Loucy (cell line): ENCODE data around the gene UBL7.

Source experiments
- H2AFZ ChIP-seq: fragments of 200-600 bp; sonication (generic); 2 replicates; pipeline ENCODE4 v1.6.0; 2016; ENCODE audit warnings: antibody characterized with exemption, mild to moderate bottlenecking, low read length, moderate library complexity
- H3F3A ChIP-seq: fragments of 200-600 bp; 2 replicates; pipeline ENCODE4 v1.6.0; 2016; ENCODE audit warnings: antibody characterized with exemption, low read depth, mild to moderate bottlenecking
- H3K27me3 ChIP-seq: fragments of 200-600 bp; sonication (generic); 2 replicates; pipeline ENCODE4 v1.6.1; 2014; ENCODE audit warnings: low read length, mild to moderate bottlenecking; ENCODE audit not compliant: insufficient read depth, poor library complexity, severe bottlenecking
- H3K36me3 ChIP-seq: fragments of 200-600 bp; sonication (generic); 2 replicates; pipeline ENCODE4 v1.6.1; 2016; ENCODE audit warnings: low read length; ENCODE audit not compliant: insufficient read depth
- H3K4me1 ChIP-seq: fragments of 200-600 bp; sonication (generic); 2 replicates; pipeline ENCODE4 v1.5.1; 2014; ENCODE audit warnings: low read length, mild to moderate bottlenecking; ENCODE audit not compliant: insufficient read depth, poor library complexity, severe bottlenecking
- H3K4me2 ChIP-seq: fragments of 200-600 bp; sonication (generic); 2 replicates; pipeline ENCODE4 v1.6.0; 2014; ENCODE audit warnings: antibody characterized with exemption, low read length, low read depth, mild to moderate bottlenecking; ENCODE audit not compliant: poor library complexity, severe bottlenecking
- H3K4me3 ChIP-seq: fragments of 200-600 bp; sonication (generic); 2 replicates; pipeline ENCODE4 v1.5.1; 2014; ENCODE audit warnings: low read length, mild to moderate bottlenecking, mixed read lengths; ENCODE audit not compliant: poor library complexity, severe bottlenecking
- H3K79me2 ChIP-seq: fragments of 200-600 bp; sonication (generic); 2 replicates; pipeline ENCODE4 v1.6.1; 2014; ENCODE audit warnings: low read length; ENCODE audit not compliant: insufficient read depth
- H3K9ac ChIP-seq: fragments of 200-600 bp; sonication (generic); 2 replicates; pipeline ENCODE4 v1.6.0; 2014; ENCODE audit warnings: mild to moderate bottlenecking, low read depth, low read length, moderate library complexity; ENCODE audit not compliant: poor library complexity, severe bottlenecking
- H3K9me2 ChIP-seq: fragments of 200-600 bp; sonication (generic); replicated peaks from 2 replicates; pipeline ENCODE4 v1.6.1; 2016; ENCODE audit warnings: low read depth, low read length, mixed read lengths
- H3K9me3 ChIP-seq: fragments of 200-600 bp; sonication (generic); 2 replicates; pipeline ENCODE4 v1.6.1; 2014; ENCODE audit warnings: mild to moderate bottlenecking, antibody characterized with exemption, low read length, low read depth; ENCODE audit not compliant: insufficient read depth
- H4K20me1 ChIP-seq: fragments of 200-600 bp; sonication (generic); 2 replicates; pipeline ENCODE4 v1.6.0; 2014; ENCODE audit warnings: antibody characterized with exemption, low read length, mild to moderate bottlenecking; ENCODE audit not compliant: insufficient read depth, poor library complexity, severe bottlenecking
- EZH2phosphoT487 ChIP-seq: fragments of 200-600 bp; IDR thresholded peaks from 2 replicates; pipeline ENCODE4 v1.6.1; 2018; ENCODE audit warnings: antibody characterized with exemption, mild to moderate bottlenecking, moderate library complexity, borderline replicate concordance
- TF ChIP-seq, protein P1 (sequence below): fragments of 200-600 bp; sonication (generic); conservative IDR thresholded peaks from 2 replicates; pipeline ENCODE4 v1.5.1; 2014; ENCODE audit warnings: mild to moderate bottlenecking, antibody characterized with exemption, low read length

UBL7 gene

DNA sequence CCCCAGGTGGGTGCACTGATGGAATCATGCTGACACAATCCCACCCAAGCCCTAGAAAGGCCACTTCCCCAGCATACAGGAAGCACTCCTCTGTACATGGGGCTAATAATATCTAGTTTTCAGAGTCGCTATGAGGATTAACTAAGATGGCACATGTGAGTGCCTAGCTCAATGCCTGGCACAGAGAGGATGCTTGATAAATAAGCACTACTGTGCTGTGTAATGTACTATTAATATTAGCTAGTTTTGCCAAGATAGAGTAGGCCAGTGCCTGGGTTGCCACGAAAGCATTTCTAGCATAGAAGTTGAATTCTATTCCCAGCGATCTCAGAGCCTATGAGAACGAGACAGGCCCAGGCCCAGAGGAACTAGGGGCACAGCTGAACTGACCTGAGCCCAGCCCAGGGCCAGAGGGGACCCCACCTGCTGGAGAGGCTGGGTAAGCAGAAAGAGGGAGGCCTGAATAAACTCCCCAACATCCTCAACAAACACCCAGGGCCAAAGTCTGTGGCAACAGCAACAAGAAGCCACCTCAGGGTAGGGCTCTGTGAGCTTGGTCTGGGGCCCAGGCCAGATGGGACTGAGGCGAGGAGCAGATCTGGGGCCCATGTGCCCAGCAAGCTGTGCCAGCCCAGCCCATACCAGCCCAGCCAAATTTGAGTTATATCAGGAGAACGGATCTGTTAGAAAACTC is 19.6 kb downstream of the UBL7 start:
- H3K9me2 ChIP-seq: no peaks in the 10 kb centered on the region
- no peak overlapping the region for H3K4me2 ChIP-seq
- no peaks in the 10 kb centered on the region for H3K9me3 ChIP-seq
- peaks cover 18% of the 10 kb centered on the region; the same call in 1 of the 2 replicates for H3K36me3 ChIP-seq
- no peak overlapping the region for H3K4me3 ChIP-seq
- H3F3A ChIP-seq: no peaks in the 10 kb centered on the region
- TF ChIP-seq, protein P1, sequence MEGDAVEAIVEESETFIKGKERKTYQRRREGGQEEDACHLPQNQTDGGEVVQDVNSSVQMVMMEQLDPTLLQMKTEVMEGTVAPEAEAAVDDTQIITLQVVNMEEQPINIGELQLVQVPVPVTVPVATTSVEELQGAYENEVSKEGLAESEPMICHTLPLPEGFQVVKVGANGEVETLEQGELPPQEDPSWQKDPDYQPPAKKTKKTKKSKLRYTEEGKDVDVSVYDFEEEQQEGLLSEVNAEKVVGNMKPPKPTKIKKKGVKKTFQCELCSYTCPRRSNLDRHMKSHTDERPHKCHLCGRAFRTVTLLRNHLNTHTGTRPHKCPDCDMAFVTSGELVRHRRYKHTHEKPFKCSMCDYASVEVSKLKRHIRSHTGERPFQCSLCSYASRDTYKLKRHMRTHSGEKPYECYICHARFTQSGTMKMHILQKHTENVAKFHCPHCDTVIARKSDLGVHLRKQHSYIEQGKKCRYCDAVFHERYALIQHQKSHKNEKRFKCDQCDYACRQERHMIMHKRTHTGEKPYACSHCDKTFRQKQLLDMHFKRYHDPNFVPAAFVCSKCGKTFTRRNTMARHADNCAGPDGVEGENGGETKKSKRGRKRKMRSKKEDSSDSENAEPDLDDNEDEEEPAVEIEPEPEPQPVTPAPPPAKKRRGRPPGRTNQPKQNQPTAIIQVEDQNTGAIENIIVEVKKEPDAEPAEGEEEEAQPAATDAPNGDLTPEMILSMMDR: 0 out of 2 replicates have a peak, but pooled peaks have one; percentile 20
- no peak for TF ChIP-seq EZH2phosphoT487
- no peaks in the 10 kb centered on the region for H4K20me1 ChIP-seq
- no peak overlapping the region for H3K9ac ChIP-seq
- no peak overlapping the region for H2AFZ ChIP-seq
- no peaks in the 10 kb centered on the region for H3K27me3 ChIP-seq
- H3K79me2 ChIP-seq: no peaks in the 10 kb centered on the region
- H3K4me1 ChIP-seq: peaks cover 7% of the 10 kb centered on the region

DNA sequence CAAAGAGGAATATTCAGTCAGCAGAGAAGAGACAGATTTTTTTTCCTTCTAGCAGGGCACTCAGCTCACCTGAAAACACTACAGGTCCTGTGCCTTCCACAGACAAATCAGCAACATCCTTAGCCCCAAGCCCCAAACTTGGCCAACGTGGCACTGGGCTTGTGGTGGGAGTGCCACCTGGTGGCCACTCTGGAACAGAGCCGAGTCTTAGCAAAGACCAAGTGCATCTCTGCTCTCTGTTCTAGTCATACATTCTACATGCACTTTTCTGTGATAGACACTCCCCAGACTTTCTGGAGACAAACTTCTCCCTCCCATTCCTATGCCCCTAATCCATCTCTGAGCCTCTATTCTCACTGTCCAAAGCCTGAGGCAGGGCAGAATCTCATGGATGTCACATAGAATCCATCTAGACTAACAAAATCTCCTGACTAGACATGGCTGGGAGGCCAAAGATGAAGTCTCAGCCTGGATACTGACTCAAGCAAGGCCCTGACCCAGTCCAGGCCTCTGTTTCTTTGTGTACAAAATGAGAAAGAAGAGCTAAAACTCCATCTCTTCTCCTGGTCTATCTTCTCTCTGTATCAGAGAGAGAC is 22.1 kb downstream of the UBL7 start:
- Histone ChIP-seq H3K36me3 (no peaks in the 10 kb centered on the region), H3K9me3 (no peaks in the 10 kb centered on the region), H2AFZ (no peak overlapping the region), H4K20me1 (no peaks in the 10 kb centered on the region), H3K4me2 (no peak overlapping the region), H3K79me2 (peaks cover 7% of the 10 kb centered on the region; the same call in 1 of the 2 replicates), H3K9me2 (no peaks in the 10 kb centered on the region), H3K9ac (no peak overlapping the region), H3F3A (no peaks in the 10 kb centered on the region), H3K27me3 (no peaks in the 10 kb centered on the region), H3K4me3 (no peak overlapping the region), H3K4me1 (peaks cover 27% of the 10 kb centered on the region)
- TF ChIP-seq EZH2phosphoT487: no peak
- TF ChIP-seq, protein P1: peak; percentile 96

DNA sequence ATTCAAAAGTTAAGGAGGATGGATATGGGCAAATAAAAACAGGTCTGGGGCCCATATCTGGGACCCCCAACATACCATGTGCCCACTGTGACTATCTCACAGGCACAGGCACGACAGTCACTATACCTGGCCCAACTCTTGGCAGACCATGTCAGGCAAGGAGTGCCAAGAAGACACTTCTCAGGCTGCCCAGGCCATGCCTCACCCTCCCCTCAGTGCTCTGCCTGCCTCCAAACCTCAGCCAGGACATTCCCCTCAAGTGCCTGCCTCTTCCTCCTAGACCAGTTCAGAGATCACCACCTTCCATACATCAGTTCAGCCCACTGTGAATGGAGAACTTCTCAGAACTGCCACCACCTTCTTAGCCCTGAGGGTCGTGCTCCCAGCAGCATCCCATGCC is 22.8 kb downstream of the UBL7 start:
- Histone ChIP-seq H3K36me3 (no peaks in the 10 kb centered on the region), H3K4me2 (no peak overlapping the region), H3K9ac (no peak overlapping the region), H4K20me1 (no peaks in the 10 kb centered on the region), H3K4me1 (peaks cover 27% of the 10 kb centered on the region), H3K27me3 (no peaks in the 10 kb centered on the region), H3K9me3 (no peaks in the 10 kb centered on the region), H3F3A (no peaks in the 10 kb centered on the region), H3K9me2 (no peaks in the 10 kb centered on the region), H2AFZ (no peak overlapping the region), H3K79me2 (peaks cover 12% of the 10 kb centered on the region; the same call in 1 of the 2 replicates), H3K4me3 (no peak overlapping the region)
- no peak for TF ChIP-seq EZH2phosphoT487
- TF ChIP-seq, protein P1: no peak
